HG03175 (cell line): ENCODE measurements around the gene MKLN1.

Source experiments
- ATAC-seq: cut with Tn5 transposase; IDR thresholded peaks from one replicate; pipeline ENCODE4 v1.9.1; 2021; ENCODE audit warnings: mild to moderate bottlenecking, moderate library complexity; ENCODE audit not compliant: unreplicated experiment

Gene MKLN1

DNA sequence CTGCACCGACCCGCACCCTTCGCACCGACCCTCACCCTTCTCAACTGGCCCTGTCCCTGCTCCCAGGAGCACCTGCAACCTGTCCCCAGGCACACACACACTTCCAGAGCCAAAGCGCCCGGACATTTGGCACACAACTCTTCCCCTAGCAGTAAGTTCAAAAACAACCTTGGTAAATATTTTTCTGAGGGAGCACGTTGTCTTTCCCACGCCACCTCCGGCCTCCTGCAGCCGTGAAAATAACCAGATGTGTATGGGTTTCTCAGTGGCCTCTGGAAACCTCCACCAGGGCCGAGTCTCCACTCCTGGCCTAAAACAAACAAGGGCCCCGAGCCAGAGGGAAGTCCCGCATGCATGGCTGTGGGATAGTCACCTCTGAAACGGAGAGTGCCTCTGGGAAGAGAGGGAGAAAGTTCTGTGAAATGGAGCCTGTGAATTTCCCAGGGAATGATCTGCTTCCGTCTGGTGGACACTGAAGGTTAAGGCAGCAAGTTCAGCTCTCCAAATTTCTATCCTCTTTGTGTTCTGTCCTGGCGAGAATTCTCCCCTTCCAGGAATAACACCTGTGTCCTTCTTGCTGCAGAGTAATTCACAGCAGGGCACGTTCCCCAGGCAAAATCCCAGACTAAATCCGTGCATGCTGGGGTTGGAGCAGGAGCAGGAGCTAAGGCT is 213.0 kb downstream of the MKLN1 start:
- ATAC-seq = no peak

DNA sequence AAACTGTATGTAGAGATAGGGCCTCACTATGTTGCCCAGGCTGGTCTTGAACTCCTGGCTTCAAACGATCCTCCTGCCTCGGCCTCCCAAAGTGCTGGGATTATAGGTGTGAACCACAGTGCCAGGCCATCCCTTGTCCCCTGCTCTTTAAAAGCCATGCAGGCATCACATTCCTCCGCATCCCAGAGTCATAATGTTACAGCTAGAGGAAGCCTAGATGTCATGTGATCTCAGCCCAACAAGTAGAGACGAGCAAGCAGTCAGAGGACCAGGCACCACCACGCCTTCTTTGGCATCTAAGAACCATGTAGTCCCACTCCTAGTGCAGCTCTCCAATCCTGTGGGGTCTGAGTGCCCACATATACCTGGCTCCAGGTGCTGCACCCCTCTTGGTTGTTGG is 215.6 kb downstream of the MKLN1 start:
- ATAC-seq = no peak

DNA sequence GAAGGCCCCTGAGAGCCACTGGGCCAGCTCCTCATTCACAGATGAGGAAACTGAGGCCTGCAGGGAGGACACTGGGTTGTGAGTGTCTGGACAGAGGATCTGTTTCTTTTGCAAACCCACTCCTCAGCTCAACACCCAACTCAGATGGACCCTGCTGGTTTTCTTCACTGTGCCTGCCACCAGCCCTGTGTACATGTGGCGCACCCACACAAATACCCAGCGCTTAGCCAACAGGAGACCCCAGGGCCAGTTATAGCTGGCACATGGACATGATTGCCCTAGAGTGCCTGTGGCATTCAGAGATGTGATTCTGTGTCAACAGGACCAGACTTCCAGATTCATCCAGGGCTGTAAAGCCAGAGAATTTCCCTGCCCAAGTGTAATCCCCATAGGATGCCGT is 216.3 kb downstream of the MKLN1 start:
- no peak for ATAC-seq

DNA sequence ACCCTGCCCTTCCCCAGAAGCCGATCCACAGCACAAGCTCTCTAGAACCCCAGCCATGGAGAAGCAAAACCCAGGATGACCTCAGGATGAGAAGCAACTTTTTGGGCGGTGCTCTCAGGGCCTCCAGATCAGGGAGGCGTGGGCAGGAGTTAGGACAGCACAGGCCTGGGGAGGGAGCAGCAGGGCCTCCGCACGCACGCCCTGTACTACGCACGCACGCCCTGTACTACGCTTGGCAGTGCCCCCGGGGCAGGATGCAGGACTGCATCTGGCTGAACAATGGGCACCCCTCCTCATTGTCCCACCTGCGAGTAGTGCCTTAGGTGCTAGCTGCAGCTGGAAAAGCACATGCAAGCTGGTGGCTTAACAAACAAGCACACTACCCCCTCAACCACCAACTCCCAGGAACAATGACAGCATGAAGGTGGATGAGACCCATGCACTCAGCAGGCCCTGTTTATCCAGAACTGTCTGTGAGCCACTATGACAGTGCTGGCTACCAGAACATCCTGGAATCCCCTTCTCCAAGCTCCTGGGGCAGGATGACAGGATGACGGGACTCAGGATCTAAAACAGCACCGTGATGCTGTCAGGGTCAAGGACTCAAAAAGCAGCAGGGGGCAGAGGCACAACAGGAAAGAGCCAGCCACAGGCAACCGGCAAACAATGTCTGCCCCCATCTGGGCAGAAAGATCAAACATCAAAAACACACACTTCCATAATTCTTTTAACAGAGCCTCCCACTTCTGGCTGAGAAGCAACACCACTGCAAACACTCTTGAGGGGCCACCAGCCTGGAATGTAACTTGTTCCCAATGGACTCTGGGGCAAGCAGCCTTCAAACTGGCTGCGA is 217.0 kb downstream of the MKLN1 start:
- ATAC-seq = no peak

DNA sequence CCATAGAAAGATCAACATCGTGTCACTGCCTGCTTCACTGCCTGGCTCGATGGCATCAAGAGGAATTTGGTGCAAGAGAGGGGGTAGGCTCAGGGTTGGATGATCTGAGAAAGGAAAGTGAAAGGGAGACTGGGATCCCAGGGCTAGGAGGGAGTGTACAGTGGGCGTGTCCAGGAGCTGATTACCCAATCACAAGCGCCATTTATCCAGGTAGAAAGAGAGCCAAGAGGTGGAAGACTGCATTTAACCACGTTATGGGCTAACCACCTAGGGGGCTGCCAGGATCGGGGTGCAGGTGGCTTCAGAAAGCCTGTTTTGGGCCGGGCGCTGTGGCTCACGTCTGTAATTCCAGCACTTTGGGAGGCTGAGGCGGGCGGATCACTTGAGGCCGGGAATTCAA is 218.4 kb downstream of the MKLN1 start:
- no peak for ATAC-seq
